ENCODE data around the gene TEPSIN. TPM values are rescaled to one million over a fixed set of nuclear protein-coding genes. Genes with fewer than 3 reads are reported as not detected.

Gene TEPSIN
- total and polyA plus RNA-seq, 11 donors, result 6.8 to 16.0 (median 10.4) TPM

GRCh38 chr17:81237591-81238489 lies 1.0 kb downstream of the TEPSIN start:
- peak overlapping the region; percentile 82 to 100 (median 92) for H3K4me3 ChIP-seq
- 53 to 63% (median 56%) methylated on average over 34 to 36 of the region's 36 CpGs for WGBS, 4 donors
- no peak for ATAC-seq
- no peak for DNase-seq
- intact Hi-C loops (cut with DNase I), result loop anchor here in 1 of 10 donors (10.0 kb wide), 1 partner anchor 223 kb away; no protein-coding TSS in a partner anchor
- TF ChIP-seq POLR2A (IDR thresholded peaks at IDR 0.05) (no peak), CTCF (IDR thresholded peaks at IDR 0.05) (no peak)
- no peaks in the 10 kb centered on the region for H3K9me3 ChIP-seq
- peaks cover 5 to 39% (median 25%) of the 10 kb centered on the region in 12 donors for H3K4me1 ChIP-seq
- H3K36me3 ChIP-seq, result peaks cover 0 to 27% (median 7%) of the 10 kb centered on the region in 9 donors
- H3K27me3 ChIP-seq, result no peaks in the 10 kb centered on the region
- peak overlapping the region in 4 of 12 donors; percentile 57 to 93 (median 84) for H3K27ac ChIP-seq

GRCh38 chr17:81236784-81237183 lies 2.1 kb downstream of the TEPSIN start:
- peaks cover 5 to 37% (median 25%) of the 10 kb centered on the region in 12 donors for H3K4me1 ChIP-seq

GRCh38 chr17:81235822-81236740 lies 2.8 kb downstream of the TEPSIN start:
- no peaks in the 10 kb centered on the region for H3K27me3 ChIP-seq
- intact Hi-C loops (cut with DNase I), result loop anchor here in 1 of 10 donors (10.0 kb wide), 1 partner anchor 221 kb away; no protein-coding TSS in a partner anchor

More at GRCh38 chr17:81236784-81237183, 2.1 kb downstream of the TEPSIN start:
- Histone ChIP-seq H3K36me3 (peaks cover 0 to 37% (median 13%) of the 10 kb centered on the region in 9 donors), H3K27ac (no peak overlapping the region), H3K27me3 (no peaks in the 10 kb centered on the region), H3K4me3 (no peak overlapping the region), H3K9me3 (no peaks in the 10 kb centered on the region)
- 91 to 98% (median 93%) methylated on average over 10 to 21 of the region's 21 CpGs for WGBS, 4 donors
- TF ChIP-seq CTCF (IDR thresholded peaks at IDR 0.05) (no peak), POLR2A (IDR thresholded peaks at IDR 0.05) (no peak)
- ATAC-seq (no peak), DNase-seq (no peak)
- intact Hi-C loops (cut with DNase I), result loop anchor here in 1 of 10 donors (10.0 kb wide), 1 partner anchor 222 kb away; no protein-coding TSS in a partner anchor

More at GRCh38 chr17:81235822-81236740, 2.8 kb downstream of the TEPSIN start:
- H3K4me1 ChIP-seq, result peaks cover 5 to 37% (median 23%) of the 10 kb centered on the region in 12 donors
- 89 to 91% (median 91%) methylated on average over 24 to 32 of the region's 32 CpGs for WGBS, 4 donors
- H3K36me3 ChIP-seq, result peaks cover 0 to 40% (median 13%) of the 10 kb centered on the region in 9 donors
- no peak overlapping the region for H3K4me3 ChIP-seq
- no peak overlapping the region for H3K27ac ChIP-seq
- peak in 1 of 5 donors; percentile 22 for DNase-seq
- H3K9me3 ChIP-seq, result no peaks in the 10 kb centered on the region
- ATAC-seq, result no peak
- TF ChIP-seq POLR2A (IDR thresholded peaks at IDR 0.05), result no peak
- TF ChIP-seq CTCF (IDR thresholded peaks at IDR 0.05), result no peak

All from heart left ventricle (tissue), 16 donors.